Measurements from ENCODE around the gene ZNF397.

Gene ZNF397

GRCh38 chr18:35247412-35248249, 6.8 kb downstream of the ZNF397 start:
- no peak for ATAC-seq
- TF ChIP-seq ZC3H10 (CRISPR knock-in tag; IDR thresholded peaks at IDR 0.05) (no peak), BACH2 (CRISPR knock-in tag; IDR thresholded peaks at IDR 0.05; ENCODE audit: borderline replicate concordance) (no peak), TOX (CRISPR knock-in tag; IDR thresholded peaks at IDR 0.05; ENCODE audit: borderline replicate concordance) (no peak), ZNF70 (CRISPR knock-in tag; IDR thresholded peaks at IDR 0.05) (no peak), ZNF565 (CRISPR knock-in tag; conservative IDR thresholded peaks at IDR 0.05; ENCODE audit: low read depth) (no peak)

GRCh38 chr18:35248429-35248828, 7.6 kb downstream of the ZNF397 start:
- TF ChIP-seq ESRRG (CRISPR knock-in tag; IDR thresholded peaks at IDR 0.05) = no peak
- no peak for TF ChIP-seq ZNF565 (CRISPR knock-in tag; conservative IDR thresholded peaks at IDR 0.05; ENCODE audit: low read depth)
- TF ChIP-seq TCF4 (CRISPR knock-in tag; IDR thresholded peaks at IDR 0.05; ENCODE audit: borderline replicate concordance) = no peak
- no peak for TF ChIP-seq CREB5 (CRISPR knock-in tag; IDR thresholded peaks at IDR 0.05; ENCODE audit: low read depth)
- TF ChIP-seq TSHZ2 (CRISPR knock-in tag; IDR thresholded peaks at IDR 0.05) = no peak
- TF ChIP-seq TOX (CRISPR knock-in tag; IDR thresholded peaks at IDR 0.05; ENCODE audit: borderline replicate concordance) = no peak
- no peak for TF ChIP-seq GLIS3 (CRISPR knock-in tag; IDR thresholded peaks at IDR 0.05)
- TF ChIP-seq CSDC2 (CRISPR knock-in tag; IDR thresholded peaks at IDR 0.05) = no peak
- no peak for TF ChIP-seq RARB (CRISPR knock-in tag; IDR thresholded peaks at IDR 0.05)
- ATAC-seq = no peak

- TF ChIP-seq OSR1 (CRISPR knock-in tag; IDR thresholded peaks at IDR 0.05) (no peak), ISL1 (CRISPR knock-in tag; IDR thresholded peaks at IDR 0.05) (no peak), POU6F1 (CRISPR knock-in tag; IDR thresholded peaks at IDR 0.05; ENCODE audit: borderline replicate concordance, low read depth) (no peak), ZFP3 (CRISPR knock-in tag; IDR thresholded peaks at IDR 0.05) (no peak), TOX (CRISPR knock-in tag; IDR thresholded peaks at IDR 0.05; ENCODE audit: borderline replicate concordance) (no peak), GLIS3 (CRISPR knock-in tag; IDR thresholded peaks at IDR 0.05) (no peak), PPARA (CRISPR knock-in tag; IDR thresholded peaks at IDR 0.05; ENCODE audit: borderline replicate concordance) (no peak), RARB (CRISPR knock-in tag; IDR thresholded peaks at IDR 0.05) (no peak), ESRRG (CRISPR knock-in tag; IDR thresholded peaks at IDR 0.05) (no peak), CSDC2 (CRISPR knock-in tag; IDR thresholded peaks at IDR 0.05) (no peak), PATZ1 (CRISPR knock-in tag; IDR thresholded peaks at IDR 0.05; ENCODE audit: borderline replicate concordance) (no peak), ZNF70 (CRISPR knock-in tag; IDR thresholded peaks at IDR 0.05) (no peak), ARNTL (CRISPR knock-in tag; IDR thresholded peaks at IDR 0.05; ENCODE audit: borderline replicate concordance, low read depth) (no peak), ZC3H10 (CRISPR knock-in tag; IDR thresholded peaks at IDR 0.05) (no peak), BACH2 (CRISPR knock-in tag; IDR thresholded peaks at IDR 0.05; ENCODE audit: borderline replicate concordance) (no peak), ZFP30 (CRISPR knock-in tag; IDR thresholded peaks at IDR 0.05) (no peak)
- no peak for ATAC-seq
These were observed 11.6 kb downstream of the ZNF397 start for GRCh38 chr18:35252466-35252865.

Data from SK-N-SH treated with all-trans-retinoic acid at 6 μM for 48 hours (cell line).